ENCODE data around the gene UNC13A.
A peak's percentile ranks its signal among the peaks of the same experiment; 100 is the strongest.

Gene UNC13A

DNA sequence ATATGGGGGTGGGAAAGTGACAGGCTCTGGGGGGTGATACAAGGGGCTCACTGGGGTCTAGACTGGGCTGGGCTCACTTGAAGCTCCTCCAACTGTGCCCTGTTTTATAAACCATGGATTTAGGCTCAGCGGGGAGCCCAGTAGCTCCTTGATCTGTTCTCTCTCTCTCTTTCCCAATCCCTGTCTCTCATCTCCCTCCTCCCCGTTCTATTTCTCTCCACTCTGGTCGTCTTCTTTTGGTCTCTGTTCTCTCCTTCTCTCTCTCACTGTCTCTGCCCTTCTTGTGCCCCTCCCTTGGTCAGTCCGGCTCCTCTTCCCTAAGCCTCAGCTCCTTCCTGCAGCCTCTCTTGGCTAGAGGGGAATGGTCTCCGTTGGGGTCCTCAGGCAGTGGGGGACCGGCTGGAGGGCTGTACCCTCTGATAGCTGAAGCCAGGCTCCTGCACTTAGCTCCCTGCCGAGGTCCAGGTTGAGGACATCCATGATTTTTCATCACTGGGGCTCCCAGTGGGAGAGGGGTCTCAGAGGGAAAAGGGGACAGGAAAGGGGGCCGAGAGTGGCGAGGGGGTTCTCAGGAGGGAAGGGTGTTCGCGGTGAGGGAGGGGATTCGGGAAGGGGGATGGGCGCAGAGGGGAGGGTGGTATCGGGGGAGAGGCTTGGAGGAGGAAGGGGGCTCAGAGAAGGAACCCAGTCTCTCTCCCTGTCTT, 8.5 kb downstream of the UNC13A start:
- no peak overlapping the region for H3K27ac ChIP-seq
- no peak for TF ChIP-seq ZFX (IDR thresholded peaks at IDR 0.05; ENCODE audit: borderline replicate concordance)
- no peak for TF ChIP-seq CTCF (IDR thresholded peaks at IDR 0.05)

GRCh38 chr19:17678836-17679235, 9.3 kb downstream of the UNC13A start:
- H3K27ac ChIP-seq: no peak overlapping the region
- TF ChIP-seq ZFX (IDR thresholded peaks at IDR 0.05; ENCODE audit: borderline replicate concordance): no peak
- no peak for TF ChIP-seq CTCF (IDR thresholded peaks at IDR 0.05)

- no peak overlapping the region for H3K27ac ChIP-seq
- TF ChIP-seq CTCF (IDR thresholded peaks at IDR 0.05): peak; percentile 43
- no peak for TF ChIP-seq ZFX (IDR thresholded peaks at IDR 0.05; ENCODE audit: borderline replicate concordance)
Measured at GRCh38 chr19:17677002-17677401, 11.2 kb downstream of the UNC13A start.

DNA sequence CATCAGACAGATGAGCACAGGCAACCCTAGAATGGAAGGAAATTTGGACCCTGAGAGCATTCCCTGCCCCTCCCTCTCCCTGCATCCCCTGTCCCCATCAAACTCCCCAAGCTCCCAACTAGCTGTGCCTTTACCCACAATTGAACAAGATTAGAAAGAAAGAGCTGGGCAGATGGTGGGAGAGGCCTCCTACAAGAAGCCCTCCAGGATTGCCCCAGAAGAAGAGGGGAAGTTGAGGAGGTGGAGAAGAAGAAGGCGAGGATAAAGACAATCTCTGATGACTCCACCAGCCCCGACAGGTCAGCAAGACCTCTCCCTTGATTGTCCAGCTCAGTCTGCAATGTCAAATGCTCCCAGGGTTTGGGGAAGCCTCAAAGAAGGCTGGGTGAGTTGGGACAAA, 11.9 kb downstream of the UNC13A start:
- H3K27ac ChIP-seq: no peak overlapping the region
- TF ChIP-seq CTCF (IDR thresholded peaks at IDR 0.05) (no peak), ZFX (IDR thresholded peaks at IDR 0.05; ENCODE audit: borderline replicate concordance) (no peak)

GRCh38 chr19:17673937-17674799, 14.0 kb downstream of the UNC13A start:
- no peak overlapping the region for H3K27ac ChIP-seq
- no peak for TF ChIP-seq CTCF (IDR thresholded peaks at IDR 0.05)
- no peak for TF ChIP-seq ZFX (IDR thresholded peaks at IDR 0.05; ENCODE audit: borderline replicate concordance)

DNA sequence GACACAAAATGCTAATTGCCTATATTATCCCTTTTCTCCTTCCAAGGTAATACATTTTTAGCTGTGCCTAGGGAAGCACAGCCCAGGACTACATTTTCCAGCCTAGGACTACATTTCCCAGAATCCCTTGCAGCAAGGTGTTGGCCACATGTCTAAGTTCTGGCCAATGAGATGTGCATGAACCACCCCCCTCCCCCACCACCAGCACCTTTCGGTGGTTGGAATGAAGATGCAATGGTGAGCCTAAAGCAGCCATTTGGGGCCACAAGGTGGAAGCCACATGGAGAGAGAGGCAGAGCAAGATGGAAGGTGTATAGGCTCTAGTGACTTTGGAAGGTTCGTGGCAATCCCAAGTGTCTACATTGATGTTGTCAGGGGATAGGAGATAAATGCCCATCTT, 16.2 kb downstream of the UNC13A start:
- no peak for TF ChIP-seq ZFX (IDR thresholded peaks at IDR 0.05; ENCODE audit: borderline replicate concordance)
- TF ChIP-seq CTCF (IDR thresholded peaks at IDR 0.05): no peak
- no peak overlapping the region for H3K27ac ChIP-seq

DNA sequence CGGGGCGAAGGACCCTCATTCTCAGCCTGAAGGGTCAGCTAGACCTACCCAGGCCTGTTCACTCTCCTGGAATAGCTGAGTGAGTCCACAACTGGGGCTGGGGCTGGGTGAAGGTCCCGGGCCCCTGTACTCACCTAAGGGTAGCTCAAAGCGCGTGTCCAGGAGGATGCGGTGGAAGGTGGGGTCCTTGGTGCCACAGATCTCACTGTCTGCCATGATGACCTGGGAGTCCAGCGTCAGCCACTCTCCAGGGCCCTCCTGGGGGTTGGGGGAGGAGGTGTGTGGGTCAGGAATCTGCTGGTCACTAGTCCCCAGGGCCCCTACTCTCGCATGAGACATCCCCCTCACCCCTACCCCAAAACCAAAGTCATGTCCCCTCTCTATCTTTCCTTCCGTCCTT, 18.7 kb downstream of the UNC13A start:
- H3K27ac ChIP-seq: no peak overlapping the region
- TF ChIP-seq CTCF (IDR thresholded peaks at IDR 0.05) (no peak), ZFX (IDR thresholded peaks at IDR 0.05; ENCODE audit: borderline replicate concordance) (no peak)

Data from 22Rv1 (cell line).